HL-60/S4 (cell line): ENCODE data around the gene IFT172.
"Not testable (repeated sequence)": the region's sequence is repeated elsewhere in the genome, so short reads cannot be mapped to it uniquely, and the experiment has no call there.

ENCODE experiments used
- in situ Hi-C: fragments of 300-500 bp; cut with MboI; formaldehyde crosslinking; loops from 2 replicates; pipeline ENCODE4 v1.14.3; 2022; ENCODE audit warnings: low sequenced_read_pairs

The IFT172 gene, protein sequence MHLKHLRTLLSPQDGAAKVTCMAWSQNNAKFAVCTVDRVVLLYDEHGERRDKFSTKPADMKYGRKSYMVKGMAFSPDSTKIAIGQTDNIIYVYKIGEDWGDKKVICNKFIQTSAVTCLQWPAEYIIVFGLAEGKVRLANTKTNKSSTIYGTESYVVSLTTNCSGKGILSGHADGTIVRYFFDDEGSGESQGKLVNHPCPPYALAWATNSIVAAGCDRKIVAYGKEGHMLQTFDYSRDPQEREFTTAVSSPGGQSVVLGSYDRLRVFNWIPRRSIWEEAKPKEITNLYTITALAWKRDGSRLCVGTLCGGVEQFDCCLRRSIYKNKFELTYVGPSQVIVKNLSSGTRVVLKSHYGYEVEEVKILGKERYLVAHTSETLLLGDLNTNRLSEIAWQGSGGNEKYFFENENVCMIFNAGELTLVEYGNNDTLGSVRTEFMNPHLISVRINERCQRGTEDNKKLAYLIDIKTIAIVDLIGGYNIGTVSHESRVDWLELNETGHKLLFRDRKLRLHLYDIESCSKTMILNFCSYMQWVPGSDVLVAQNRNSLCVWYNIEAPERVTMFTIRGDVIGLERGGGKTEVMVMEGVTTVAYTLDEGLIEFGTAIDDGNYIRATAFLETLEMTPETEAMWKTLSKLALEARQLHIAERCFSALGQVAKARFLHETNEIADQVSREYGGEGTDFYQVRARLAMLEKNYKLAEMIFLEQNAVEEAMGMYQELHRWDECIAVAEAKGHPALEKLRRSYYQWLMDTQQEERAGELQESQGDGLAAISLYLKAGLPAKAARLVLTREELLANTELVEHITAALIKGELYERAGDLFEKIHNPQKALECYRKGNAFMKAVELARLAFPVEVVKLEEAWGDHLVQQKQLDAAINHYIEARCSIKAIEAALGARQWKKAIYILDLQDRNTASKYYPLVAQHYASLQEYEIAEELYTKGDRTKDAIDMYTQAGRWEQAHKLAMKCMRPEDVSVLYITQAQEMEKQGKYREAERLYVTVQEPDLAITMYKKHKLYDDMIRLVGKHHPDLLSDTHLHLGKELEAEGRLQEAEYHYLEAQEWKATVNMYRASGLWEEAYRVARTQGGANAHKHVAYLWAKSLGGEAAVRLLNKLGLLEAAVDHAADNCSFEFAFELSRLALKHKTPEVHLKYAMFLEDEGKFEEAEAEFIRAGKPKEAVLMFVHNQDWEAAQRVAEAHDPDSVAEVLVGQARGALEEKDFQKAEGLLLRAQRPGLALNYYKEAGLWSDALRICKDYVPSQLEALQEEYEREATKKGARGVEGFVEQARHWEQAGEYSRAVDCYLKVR (N-terminal part only)

DNA sequence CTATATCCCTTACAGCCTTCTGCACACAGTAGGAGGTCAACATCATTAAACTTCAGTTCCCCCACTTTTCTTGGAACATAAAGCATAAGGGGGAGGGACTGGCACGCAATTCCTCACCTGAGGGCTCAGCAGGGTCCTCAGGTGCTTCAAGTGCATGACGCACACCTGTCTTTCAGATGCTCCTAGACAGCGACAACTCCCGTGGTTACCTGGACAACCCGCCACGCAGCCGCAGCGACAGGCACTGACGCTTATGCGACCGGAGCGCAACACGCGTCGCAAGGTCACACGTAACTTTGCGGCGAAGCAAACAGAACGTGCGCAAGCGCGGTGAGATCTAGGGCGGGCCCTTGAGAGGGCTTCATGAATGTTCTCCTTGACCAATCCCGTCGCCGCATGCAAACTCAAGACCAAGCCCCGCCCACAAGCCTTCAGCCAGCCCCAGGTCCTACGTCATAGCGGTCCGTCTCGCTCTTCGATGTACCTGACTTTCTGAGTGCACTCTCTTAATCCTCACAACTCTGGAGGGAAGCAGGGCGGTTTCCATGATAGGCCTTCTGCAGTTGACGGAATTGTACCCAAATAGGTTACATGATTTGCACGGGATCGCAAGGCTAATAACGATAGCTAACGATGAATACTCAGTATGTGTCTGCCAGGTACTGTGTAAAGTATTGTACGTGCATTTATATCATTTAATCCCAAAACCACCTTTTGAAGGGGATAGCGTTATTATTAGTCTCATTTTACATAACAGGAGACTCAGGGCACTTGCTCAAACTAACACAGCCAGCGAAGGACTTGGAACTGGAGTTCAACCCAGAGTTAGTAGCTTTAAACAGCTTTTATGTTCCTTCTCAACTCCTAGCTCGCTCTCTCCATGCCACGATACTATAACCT lies at the start of gene IFT172:
Gene IFT172, minus strand, starts transcription at position 246 of the 900 bp plus-strand sequence. Its CDS starts 90 bp downstream, at position 156.
- in situ Hi-C loops, result no loop called here

DNA sequence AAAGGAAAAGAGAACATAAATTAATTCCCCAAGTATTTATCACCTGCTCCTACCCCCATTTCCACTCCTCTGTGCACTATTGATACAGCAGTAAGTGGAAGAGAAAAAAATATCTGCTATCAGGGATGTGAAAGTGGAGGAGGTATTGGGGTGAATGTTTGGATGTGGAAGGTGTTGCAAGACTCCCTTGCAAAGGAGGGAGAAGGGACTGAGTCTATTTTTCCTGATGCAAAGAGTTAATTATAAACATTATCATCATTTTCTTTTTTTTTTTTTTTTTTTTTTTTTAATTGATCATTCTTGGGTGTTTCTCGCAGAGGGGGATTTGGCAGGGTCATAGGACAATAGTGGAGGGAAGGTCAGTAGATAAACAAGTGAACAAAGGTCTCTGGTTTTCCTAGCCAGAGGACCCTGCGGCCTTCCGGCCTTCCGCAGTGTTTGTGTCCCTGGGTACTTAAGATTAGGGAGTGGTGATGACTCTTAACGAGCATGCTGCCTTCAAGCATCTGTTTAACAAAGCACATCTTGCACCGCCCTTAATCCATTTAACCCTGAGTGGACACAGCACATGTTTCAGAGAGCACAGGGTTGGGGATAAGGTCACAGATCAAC lies 49.4 kb upstream of the IFT172 start:
- in situ Hi-C loops, result not testable (repeated sequence)

DNA sequence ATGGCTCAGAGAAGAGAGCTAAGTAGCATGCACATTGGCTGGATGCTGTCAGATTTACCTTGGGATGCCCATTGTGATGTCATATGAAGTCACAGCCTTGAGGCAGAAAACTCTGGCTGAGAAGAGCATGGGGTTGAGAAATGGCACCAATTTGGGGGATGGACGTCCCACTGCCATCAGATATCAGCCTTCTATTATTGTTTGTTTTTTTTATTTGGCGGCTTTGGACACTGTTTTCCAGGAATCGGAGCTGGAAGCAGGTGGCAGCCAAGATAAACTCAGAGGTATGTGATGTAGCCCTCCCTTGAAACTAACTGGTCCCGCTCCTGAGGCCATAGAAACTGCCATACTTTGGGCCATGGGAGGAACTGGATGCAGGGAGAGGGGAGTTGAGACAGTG lies 47.7 kb upstream of the IFT172 start:
- in situ Hi-C loops, result no loop called here

- in situ Hi-C loops, result no loop called here
Observed at GRCh38 chr2:27531983-27532382, 42.4 kb upstream of the IFT172 start.

- in situ Hi-C loops, result no loop called here
Observed at GRCh38 chr2:27527182-27527581, 37.6 kb upstream of the IFT172 start.

DNA sequence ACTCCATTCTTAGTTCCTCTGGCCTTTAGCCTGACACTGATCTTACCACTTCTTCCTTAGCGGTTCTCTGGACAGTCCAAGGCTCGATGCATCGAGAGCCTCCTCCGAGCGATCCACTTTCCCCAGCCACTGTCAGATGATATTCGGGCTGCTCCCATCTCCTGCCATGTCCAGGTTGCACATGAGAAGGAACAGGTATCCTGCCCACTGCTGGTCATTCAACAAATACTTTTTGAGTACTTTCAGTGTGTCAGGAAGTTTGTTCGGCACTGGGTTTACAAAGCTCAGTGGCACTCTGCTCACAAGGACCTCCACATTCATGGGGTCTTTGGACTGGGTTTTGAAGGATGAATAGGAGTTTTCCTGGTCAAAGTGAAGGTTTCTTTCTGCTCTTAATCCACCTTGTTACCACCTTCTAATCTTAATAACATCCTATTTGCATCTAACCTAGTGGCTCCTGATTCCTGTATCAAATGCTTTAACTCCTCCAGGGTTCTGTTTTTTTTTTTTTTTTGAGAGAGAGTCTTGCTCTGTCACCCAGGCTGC lies 32.9 kb upstream of the IFT172 start:
- in situ Hi-C loops, result no loop called here

DNA sequence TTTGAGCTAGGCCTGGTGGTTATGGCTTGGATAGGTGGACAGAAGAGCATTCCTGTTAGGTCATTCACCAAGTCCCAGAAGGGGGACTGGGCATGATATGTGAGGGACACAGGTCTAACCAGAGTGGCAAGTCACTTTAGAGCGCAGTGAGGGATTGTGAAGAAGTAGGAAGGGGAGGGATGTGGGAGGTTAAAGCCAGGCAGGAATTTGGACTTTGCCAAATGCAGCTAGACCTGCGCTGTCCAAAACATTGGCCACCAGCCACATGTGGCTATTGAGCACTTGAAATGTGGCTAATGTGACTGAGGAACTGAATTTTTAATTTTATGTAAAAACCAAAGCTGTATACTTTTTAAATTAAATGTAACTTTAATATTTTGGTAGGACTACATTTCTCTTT lies 30.8 kb upstream of the IFT172 start:
- in situ Hi-C loops, result no loop called here

- in situ Hi-C loops, result no loop called here
Observed at GRCh38 chr2:27518782-27519113, 29.2 kb upstream of the IFT172 start.

DNA sequence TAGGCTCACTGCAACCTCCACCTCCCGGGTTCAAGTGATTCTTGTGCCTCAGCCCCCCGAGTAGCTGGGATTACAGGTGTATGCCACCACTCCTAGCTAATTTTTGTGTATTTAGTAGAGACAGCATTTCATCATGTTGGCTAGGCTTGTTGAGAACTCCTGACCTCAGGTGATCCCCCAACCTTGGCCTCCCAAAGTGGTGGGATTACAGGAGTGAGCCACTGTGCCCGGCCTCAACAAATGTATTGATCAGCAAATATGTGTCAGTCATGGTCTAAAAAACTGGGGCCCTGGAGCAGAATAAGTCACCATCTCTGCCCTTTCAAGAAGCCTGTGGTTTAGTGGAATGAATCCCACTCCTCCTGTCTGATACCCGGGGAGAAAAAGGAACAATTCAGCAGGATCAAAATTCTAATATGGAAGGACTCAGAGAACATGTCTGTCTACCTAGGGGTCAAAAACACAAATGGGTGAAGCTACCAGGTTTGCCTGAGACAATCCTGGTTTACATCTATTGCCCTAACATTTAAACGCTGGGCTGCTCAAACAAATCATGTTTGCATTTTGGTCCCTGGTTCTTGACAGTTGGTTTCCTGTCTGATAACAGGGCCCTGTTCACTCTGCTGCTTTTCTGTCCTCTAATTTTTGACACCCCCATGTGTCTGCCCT lies 28.7 kb upstream of the IFT172 start:
- in situ Hi-C loops, result no loop called here

- in situ Hi-C loops, result no loop called here
Observed at GRCh38 chr2:27509326-27509725, 19.8 kb upstream of the IFT172 start.

GRCh38 chr2:27507293-27507692 lies 17.8 kb upstream of the IFT172 start:
- in situ Hi-C loops, result no loop called here

GRCh38 chr2:27506587-27506986 lies 17.0 kb upstream of the IFT172 start:
- in situ Hi-C loops, result no loop called here

DNA sequence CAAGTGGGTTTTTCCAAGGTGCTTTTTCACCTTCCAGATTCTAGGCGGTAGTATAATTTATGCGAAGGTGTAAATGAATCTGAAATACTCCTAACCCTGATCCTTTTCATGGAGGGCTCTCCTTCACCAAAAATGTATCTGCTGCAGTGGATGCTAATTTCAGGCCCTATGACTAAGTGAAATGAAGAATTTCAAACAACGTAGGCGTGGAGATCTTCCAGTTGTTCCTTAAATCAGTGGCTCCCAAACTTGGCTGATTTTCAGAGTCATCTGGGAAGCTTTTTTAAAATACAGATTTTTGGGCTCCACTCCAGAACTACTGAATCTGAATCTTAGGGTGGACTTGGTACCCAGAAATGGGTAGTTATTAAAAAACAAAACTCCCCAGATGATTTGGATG lies 12.6 kb upstream of the IFT172 start:
- in situ Hi-C loops, result no loop called here

- in situ Hi-C loops, result no loop called here
Observed at GRCh38 chr2:27501042-27501441, 11.5 kb upstream of the IFT172 start.

- in situ Hi-C loops, result no loop called here
Observed at GRCh38 chr2:27498975-27499374, 9.4 kb upstream of the IFT172 start.

- in situ Hi-C loops, result no loop called here
Observed at GRCh38 chr2:27497288-27497627, 7.7 kb upstream of the IFT172 start.

DNA sequence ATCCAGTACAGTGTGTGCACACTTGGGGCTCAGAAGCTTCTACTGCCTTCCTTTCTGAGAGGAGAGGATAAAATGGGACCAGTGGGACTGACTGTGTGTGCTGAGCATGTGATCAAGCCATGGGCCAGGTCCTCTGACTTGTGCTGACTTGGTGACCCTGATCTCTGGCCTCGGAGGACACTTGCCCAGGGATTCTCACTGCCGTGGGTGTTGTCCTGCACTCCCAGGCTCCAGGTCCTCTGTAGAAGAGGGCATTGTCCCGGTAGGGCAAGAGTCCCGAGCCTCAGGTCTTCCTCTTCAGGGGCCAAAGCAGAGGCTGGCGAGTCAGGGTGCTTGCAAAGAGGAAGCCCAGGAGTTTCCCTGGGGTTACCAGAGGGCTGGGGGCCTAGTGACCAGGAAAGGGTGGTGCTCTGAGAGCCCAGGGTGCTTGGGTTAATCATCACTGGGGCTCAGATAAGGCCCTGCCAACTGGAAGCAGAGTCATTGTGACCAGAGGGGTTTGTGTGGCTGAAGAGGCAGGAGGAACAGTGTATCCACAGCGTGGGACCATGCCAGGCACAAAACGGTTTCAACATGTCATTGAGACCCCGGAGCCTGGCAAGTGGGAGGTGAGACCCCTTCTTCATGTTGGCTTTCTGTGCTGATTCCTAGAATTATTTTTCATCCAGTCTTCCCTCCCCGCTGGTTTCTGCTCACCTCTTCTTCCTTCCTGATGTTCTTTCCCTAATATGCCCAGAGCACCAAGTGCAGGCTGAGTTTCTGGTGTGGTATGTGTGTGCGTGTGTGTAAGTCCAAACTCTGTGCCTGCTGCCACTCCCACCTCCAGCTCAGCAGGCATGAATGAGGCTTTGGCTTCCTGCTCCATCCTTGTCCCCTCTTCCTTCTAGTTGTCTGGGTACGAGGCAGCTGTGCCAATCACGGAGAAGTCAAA lies 7.1 kb upstream of the IFT172 start, which contains the start of gene GCKR:
Gene GCKR, plus strand, starts transcription at position 483 of the 931 bp plus-strand sequence. Its CDS starts 66 bp downstream, at position 549.
- in situ Hi-C loops, result no loop called here

DNA sequence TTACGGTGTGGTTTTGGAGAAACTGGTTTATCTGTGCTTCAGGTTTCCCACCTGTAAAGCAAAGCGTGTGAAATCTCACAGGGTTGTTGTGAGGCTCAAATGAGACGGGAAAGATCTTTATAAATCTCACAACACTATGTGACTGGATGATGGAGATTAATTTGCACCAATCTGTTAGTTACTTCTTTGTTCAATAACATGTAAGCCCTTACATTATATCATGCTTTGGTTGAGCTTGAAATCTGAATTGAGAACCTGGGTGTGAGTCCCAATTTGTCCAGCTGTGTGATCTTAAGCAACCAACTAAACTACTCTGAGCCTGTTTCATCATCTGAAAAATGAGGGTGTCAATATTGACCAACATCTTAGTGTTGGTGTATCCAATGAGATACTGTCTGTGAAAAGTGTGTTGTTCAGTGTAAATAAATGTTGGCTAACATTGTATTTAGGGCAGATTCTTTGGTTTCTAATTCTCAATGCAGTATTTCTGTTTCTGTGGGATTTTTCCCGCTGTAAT lies 6.4 kb upstream of the IFT172 start:
- in situ Hi-C loops, result no loop called here
